Stimulated activated CD8-positive, alpha-beta memory T cell treated with anti-CD3 and anti-CD28 coated beads, Interleukin-12 subunit alpha, Interleukin-12 subunit beta, amount 100 ng/mL, for 24 hours (primary cell): ENCODE data around the gene TEKT1.

Experiments used
- DNase-seq: peaks from one replicate; pipeline ENCODE4 v3.0.0-alpha.2; 2020; ENCODE audit errors: extremely low read depth

Gene TEKT1

DNA sequence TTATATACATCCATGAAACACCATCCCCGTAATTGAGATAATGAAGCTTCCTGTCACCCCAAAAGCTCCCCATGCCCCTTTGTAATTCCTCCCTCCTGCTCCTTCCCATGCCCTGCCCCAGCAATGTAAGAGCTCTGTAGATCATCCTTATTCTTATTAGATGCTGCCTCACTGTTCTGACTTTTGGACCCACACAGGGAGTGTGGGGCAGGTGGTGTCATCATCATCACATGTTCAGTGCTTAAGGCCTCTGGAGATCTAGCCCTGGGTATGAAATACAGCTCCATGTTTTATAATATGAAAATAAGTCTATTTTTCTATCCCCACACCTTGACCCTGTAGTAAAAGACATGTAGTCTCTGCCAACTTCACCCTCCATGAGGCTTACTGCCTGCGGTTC is 73.8 kb downstream of the TEKT1 start:
- no peak for DNase-seq

DNA sequence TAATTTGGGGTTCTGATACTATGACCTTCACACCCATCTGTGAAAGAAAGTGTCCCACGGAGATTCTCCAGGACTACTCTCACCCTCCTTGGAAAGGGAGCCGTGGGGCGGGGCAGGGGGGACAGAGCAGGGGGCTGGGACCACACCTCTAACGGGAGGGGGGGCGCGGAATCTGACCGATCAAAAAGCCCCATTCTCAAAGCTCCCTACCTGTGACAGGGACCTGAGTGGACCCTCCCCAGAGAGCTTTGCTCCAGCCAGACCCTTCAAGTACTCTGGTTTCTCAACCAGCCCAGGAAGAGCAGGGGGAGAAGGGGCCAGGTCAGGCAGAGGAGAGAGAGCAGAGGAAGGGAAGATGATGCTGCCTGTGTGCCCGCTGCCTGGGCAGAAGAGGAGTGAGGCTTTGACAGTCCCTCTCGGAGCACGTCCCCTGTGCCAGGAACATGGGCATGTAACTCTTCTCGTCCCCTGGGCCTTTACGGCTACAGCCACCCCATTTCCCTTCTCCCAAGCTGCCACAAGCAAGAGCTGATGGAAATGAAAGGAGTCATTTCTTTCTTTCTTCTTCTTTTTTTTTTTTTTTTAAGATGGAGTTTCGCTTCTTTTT is 75.0 kb downstream of the TEKT1 start:
- DNase-seq: no peak

DNA sequence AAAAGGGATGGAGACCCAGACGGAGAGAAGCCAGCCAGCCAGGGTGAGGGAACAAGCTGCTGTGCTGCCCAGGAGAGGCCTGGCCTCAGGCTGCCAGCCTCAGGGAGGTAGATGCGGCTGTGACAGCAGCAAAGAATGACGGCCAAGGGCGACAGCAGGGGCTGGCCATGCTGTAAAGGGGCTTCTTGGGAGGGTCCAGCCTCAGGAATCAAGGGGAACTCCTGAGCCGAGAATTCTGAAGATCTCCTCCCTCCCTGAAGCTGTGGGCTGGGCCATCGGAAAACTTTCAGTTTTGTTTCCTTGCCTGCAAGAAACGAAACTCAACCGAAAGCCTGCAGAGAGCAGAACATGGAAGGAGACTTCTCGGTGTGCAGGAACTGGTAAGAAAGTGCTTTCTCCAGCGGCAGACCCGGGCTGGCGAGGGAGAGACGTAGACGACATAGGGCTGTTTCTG is 75.8 kb downstream of the TEKT1 start, which contains the start of gene XAF1:
Gene XAF1, plus strand, starts transcription at position 316 of the 454 bp plus-strand sequence. Its CDS starts 33 bp downstream, at position 349.
- DNase-seq: no peak

DNA sequence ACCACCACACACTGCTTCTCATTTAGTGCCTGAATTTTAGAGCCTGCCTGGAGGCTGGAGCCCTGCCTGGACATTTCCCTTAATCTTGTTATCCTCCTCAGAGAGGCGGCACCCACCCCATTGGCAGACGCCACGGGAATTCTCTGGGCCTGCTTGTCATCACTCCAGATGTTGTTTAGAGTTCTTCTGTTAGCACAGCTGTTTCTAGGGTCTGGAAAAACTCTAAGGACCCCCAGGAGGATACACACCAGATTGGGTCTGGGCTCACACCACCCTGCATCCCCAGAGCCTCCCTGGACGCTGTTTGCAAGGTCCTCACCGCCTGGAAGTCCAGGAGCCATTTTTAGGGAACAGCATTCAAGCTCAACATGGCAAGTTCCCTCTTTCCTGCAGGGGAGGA is 76.2 kb downstream of the TEKT1 start:
- no peak for DNase-seq

DNA sequence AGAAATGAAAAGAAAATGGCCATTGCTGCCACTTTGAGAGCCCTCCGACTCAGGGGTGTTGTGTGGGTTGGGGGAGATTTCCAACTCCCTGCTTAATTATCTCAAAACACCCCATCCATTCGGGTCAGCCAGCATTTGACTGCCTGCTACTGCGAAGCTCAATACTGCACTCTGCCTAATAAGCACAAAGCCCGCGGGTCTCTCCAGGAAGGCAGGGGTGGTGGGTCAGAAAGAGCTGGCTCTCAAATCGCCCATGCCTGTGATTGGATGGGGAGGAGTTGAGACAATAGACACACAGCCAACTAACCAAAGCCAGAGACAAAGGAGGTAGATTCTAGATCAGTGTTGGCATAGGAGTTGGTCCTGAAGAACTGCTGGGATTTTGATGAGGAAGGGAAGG is 78.0 kb downstream of the TEKT1 start:
- no peak for DNase-seq

DNA sequence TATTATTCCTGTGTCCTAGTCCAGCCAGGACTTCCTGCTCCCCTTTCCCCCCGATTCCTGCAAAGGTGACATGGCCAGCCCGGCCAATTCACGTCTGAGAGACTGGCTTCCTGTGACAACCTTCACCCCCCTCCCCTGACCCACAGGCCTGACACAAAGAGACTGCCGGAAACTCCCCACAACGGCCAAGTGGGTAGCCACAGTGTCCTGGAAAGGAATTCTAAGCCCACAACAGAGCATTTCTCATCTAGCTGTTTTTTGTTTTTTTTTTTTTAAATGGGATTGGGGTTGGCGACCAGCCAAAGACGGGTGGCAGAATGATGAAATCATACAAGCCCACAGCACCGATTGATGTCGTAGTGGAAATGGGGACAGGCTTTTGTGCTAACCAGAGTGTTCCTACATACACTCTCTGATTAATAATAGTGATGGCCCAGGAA is 78.5 kb downstream of the TEKT1 start:
- no peak for DNase-seq

DNA sequence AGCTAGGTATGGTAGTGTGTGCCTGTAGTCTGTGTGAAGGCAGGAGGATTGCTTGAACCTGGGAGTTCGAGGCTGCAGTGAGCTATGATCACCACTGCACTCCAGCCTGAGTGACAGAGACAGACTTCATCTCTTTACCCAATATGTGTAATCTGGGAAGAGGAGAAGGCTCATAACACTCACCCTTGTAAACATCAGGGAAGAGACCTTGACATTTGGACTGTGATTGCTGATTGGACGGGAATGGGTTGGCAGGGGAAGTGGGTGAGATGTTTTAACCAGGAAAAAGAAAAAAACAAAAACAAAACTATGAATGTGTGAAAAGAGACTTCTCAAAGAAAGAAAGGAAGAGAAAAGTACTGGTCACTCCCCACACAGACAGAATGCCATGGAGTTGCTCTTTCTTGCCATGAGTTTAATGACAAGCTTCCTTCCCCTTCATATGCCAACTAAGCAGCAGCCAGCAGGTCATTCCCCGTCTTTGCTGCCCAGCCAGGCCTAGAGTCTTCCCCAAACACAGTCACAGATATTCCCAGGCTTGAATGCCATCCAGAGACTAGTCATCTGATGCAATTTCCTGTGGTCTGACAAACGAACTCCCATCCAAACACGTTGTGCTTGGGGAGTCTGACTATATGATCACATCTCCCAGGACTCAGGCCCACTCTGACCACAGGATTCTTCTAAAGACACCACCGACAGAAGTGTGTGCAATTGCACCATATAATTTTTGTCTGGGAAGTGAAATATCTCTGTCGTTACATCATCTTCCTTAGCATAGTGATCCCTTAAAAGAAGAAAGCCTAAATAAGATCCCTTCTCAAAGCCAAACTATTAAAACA is 79.2 kb downstream of the TEKT1 start:
- DNase-seq: no peak

DNA sequence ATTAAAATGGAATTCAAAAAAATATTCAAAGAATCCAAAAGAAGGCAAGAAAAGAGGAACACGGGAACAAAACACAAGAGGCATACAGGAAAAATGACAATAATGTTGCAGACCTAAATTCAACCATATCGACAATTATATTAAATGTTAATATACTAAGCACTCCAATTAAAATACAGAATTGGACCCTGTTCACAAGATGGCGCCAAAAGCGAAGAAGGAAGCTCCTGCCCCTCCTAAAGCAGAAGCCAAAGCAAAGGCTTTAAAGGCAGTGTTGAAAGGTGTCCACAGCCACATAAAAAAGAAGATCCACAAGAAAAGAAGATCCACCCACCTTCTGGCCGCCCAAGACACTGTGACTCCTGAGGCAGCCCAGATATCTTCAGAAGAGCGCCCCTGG is 82.0 kb downstream of the TEKT1 start:
- DNase-seq: no peak

DNA sequence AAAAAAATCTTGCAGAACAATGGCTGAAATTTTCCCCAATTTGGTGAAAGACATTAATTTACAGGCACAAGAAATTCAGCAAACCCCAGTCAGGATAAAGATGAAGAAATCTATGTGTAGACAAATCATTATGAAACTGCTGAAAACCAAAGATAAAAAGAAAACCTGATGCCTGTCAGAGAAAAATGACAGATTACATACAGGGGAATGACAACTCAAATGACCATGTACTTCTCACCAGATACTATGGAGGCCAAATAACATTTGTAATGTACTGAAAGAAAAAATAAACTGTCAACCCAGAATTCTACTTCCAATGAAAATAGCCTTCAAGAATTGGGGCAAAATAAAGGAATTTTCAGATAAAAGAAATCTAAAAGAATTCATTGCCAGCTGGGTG is 82.9 kb downstream of the TEKT1 start:
- DNase-seq: no peak
